BJ (cell line): ENCODE results near the gene ADARB2. TPM values are rescaled to one million over a fixed set of nuclear protein-coding genes. Genes with fewer than 3 reads are reported as not detected.

Experiments used
- CTCF ChIA-PET: fragments of 350-600 bp; formaldehyde crosslinking; extraction: SDS; loops from one replicate; lab custom pipeline; 2021; ENCODE audit warnings: antibody characterized with exemption, inconsistent platforms; lab: Yijun Ruan, JAX
- POLR2A ChIA-PET: fragments of 300-600 bp; sonication (Branson Sonifier 250); formaldehyde crosslinking; extraction: SDS; loops from one replicate; lab custom pipeline; 2021; ENCODE audit warnings: antibody characterized with exemption; lab: Charles Lee
- DNase-seq: peaks from one replicate; pipeline ENCODE4 v3.0.0-alpha.2; 2011; ENCODE audit warnings: low read depth
- H3K27me3 ChIP-seq: 2 replicates; pipeline ENCODE4 v1.6.0; 2011; ENCODE audit warnings: low read length; ENCODE audit not compliant: control insufficient read depth, insufficient read depth
- H3K36me3 ChIP-seq: 2 replicates; pipeline ENCODE4 v1.5.1; 2011; ENCODE audit warnings: low read length; ENCODE audit not compliant: control insufficient read depth, insufficient read depth
- H3K4me3 ChIP-seq: 2 replicates; pipeline ENCODE4 v1.5.1; 2011; ENCODE audit warnings: low read depth, mild to moderate bottlenecking, control low read depth, low read length
- CTCF ChIP-seq: IDR thresholded peaks from 2 replicates; pipeline ENCODE4 v1.5.1; 2011; ENCODE audit warnings: low read depth, mild to moderate bottlenecking, control low read depth, inconsistent platforms, low read length, moderate library complexity; ENCODE audit not compliant: insufficient read depth
- polyA plus RNA-seq: library from polyadenylated mRNA; depleted of rRNA; stranded (reverse); fragments of >200 nt; gene quantifications from 2 replicates; pipeline ENCODE4 v1.2.3, GENCODE V29; 2011

ADARB2 gene
- polyA plus RNA-seq, 1 experiment: not detected

GRCh38 chr10:1557081-1557480, 180.2 kb downstream of the ADARB2 start:
- no peaks in the 10 kb centered on the region for H3K27me3 ChIP-seq
- no peaks in the 10 kb centered on the region for H3K36me3 ChIP-seq
- no peak for DNase-seq
- ChIA-PET CTCF (interaction anchor here (0.6 kb wide), 1 partner anchor 1251 kb away, joined by 3 read pairs; no protein-coding TSS in a partner anchor), POLR2A (no interaction called here)
- no peak for TF ChIP-seq CTCF
- H3K4me3 ChIP-seq: no peak overlapping the region

- DNase-seq: no peak
- POLR2A ChIA-PET: no interaction called here
- CTCF ChIA-PET: no interaction called here
- no peaks in the 10 kb centered on the region for H3K27me3 ChIP-seq
- no peaks in the 10 kb centered on the region for H3K36me3 ChIP-seq
- no peak for TF ChIP-seq CTCF
- no peak overlapping the region for H3K4me3 ChIP-seq
Observed at GRCh38 chr10:1556496-1556895, 180.8 kb downstream of the ADARB2 start.

- H3K4me3 ChIP-seq: no peak overlapping the region
- H3K27me3 ChIP-seq: no peaks in the 10 kb centered on the region
- DNase-seq: no peak
- CTCF ChIA-PET: no interaction called here
- no peak for TF ChIP-seq CTCF
- POLR2A ChIA-PET: no interaction called here
- H3K36me3 ChIP-seq: no peaks in the 10 kb centered on the region
Observed at GRCh38 chr10:1553951-1554350, 183.4 kb downstream of the ADARB2 start.

GRCh38 chr10:1552881-1553670, 184.2 kb downstream of the ADARB2 start:
- no peak for DNase-seq
- H3K36me3 ChIP-seq: no peaks in the 10 kb centered on the region
- ChIA-PET POLR2A (no interaction called here), CTCF (no interaction called here)
- no peak overlapping the region for H3K4me3 ChIP-seq
- H3K27me3 ChIP-seq: no peaks in the 10 kb centered on the region
- TF ChIP-seq CTCF: no peak

GRCh38 chr10:1552406-1552805, 184.9 kb downstream of the ADARB2 start:
- H3K36me3 ChIP-seq: no peaks in the 10 kb centered on the region
- no peaks in the 10 kb centered on the region for H3K27me3 ChIP-seq
- ChIA-PET POLR2A (no interaction called here), CTCF (no interaction called here)
- TF ChIP-seq CTCF: no peak
- DNase-seq: no peak
- no peak overlapping the region for H3K4me3 ChIP-seq
